GM19351 (cell line): ENCODE results near the gene MBOAT7.
A peak's percentile ranks its signal among the peaks of the same experiment; 100 is the strongest.
"Not testable (repeated sequence)": the region's sequence is repeated elsewhere in the genome, so short reads cannot be mapped to it uniquely, and the experiment has no call there.

ENCODE experiments used
- ATAC-seq: cut with Tn5 transposase; IDR thresholded peaks from one replicate; pipeline ENCODE4 v1.9.1; 2021; ENCODE audit warnings: mild to moderate bottlenecking, moderate library complexity; ENCODE audit not compliant: unreplicated experiment

The MBOAT7 gene

GRCh38 chr19:54189145-54189734, at the start of gene MBOAT7:
MBOAT7 (minus strand) TSS chr19:54189580; CDS start chr19:54188508, 1,072 bp downstream.
- ATAC-seq = peak; percentile 20

GRCh38 chr19:54233941-54234340, 44.6 kb upstream of the MBOAT7 start:
- ATAC-seq = no peak

- ATAC-seq = no peak
Measured at GRCh38 chr19:54231077-54231931, 41.9 kb upstream of the MBOAT7 start.

GRCh38 chr19:54230031-54230430, 40.7 kb upstream of the MBOAT7 start:
- ATAC-seq = no peak

- ATAC-seq = no peak
Measured at GRCh38 chr19:54229146-54229545, 39.8 kb upstream of the MBOAT7 start.

GRCh38 chr19:54224619-54225018, 35.2 kb upstream of the MBOAT7 start:
- ATAC-seq = not testable (repeated sequence)

GRCh38 chr19:54223937-54224281, 34.5 kb upstream of the MBOAT7 start:
- ATAC-seq = not testable (repeated sequence)

GRCh38 chr19:54223277-54223936, 34.0 kb upstream of the MBOAT7 start:
- not testable (repeated sequence) for ATAC-seq

GRCh38 chr19:54222474-54223276, 33.3 kb upstream of the MBOAT7 start, which contains the start of gene LILRB3:
LILRB3 (minus strand) TSS chr19:54223007; CDS start chr19:54222976, 31 bp downstream.
- not testable (repeated sequence) for ATAC-seq

GRCh38 chr19:54221947-54222346, 32.6 kb upstream of the MBOAT7 start:
- ATAC-seq = not testable (repeated sequence)

- ATAC-seq = not testable (repeated sequence)
Measured at GRCh38 chr19:54219702-54220101, 30.3 kb upstream of the MBOAT7 start.

- no peak for ATAC-seq
Measured at GRCh38 chr19:54218960-54219661, 29.7 kb upstream of the MBOAT7 start.

- ATAC-seq = no peak
Measured at GRCh38 chr19:54218259-54218658, 28.9 kb upstream of the MBOAT7 start.

- ATAC-seq = not testable (repeated sequence)
Measured at GRCh38 chr19:54217517-54218247, 28.3 kb upstream of the MBOAT7 start.

GRCh38 chr19:54216869-54217268, 27.5 kb upstream of the MBOAT7 start:
- ATAC-seq = no peak

GRCh38 chr19:54214734-54215133, 25.4 kb upstream of the MBOAT7 start:
- ATAC-seq = not testable (repeated sequence)

GRCh38 chr19:54214217-54214616, 24.8 kb upstream of the MBOAT7 start:
- not testable (repeated sequence) for ATAC-seq

- no peak for ATAC-seq
Measured at GRCh38 chr19:54211235-54211634, 21.9 kb upstream of the MBOAT7 start.

GRCh38 chr19:54209811-54210494, 20.6 kb upstream of the MBOAT7 start:
- no peak for ATAC-seq
